Ovary (tissue), 9 donors: ENCODE measurements around the gene ME3. TPM values are rescaled to one million over a fixed set of nuclear protein-coding genes. Genes with fewer than 3 reads are reported as not detected.
A peak's percentile ranks its signal among the peaks of the same experiment; 100 is the strongest.

Experiments used
- DNase-seq, 5 donors: peaks; one replicate each; pipeline ENCODE4 v3.0.0-alpha.2; 2019 to 2020
- H3K27ac ChIP-seq, 2 donors: fragments of 200-600 bp; one replicate each; pipeline versions ENCODE4 v1.5.1 to v1.8.0; 2019 to 2022
- H3K27me3 ChIP-seq: fragments of 200-600 bp; one replicate; pipeline ENCODE4 v1.8.0; 2022
- H3K36me3 ChIP-seq: fragments of 200-600 bp; sonication (generic); one replicate; pipeline ENCODE4 v1.5.1; 2019
- H3K4me1 ChIP-seq: one replicate; pipeline ENCODE4 v1.8.1; 2013; ENCODE audit warnings: mild to moderate bottlenecking, moderate library complexity; ENCODE audit not compliant: insufficient read depth
- H3K4me3 ChIP-seq: fragments of 200-600 bp; sonication (generic); one replicate; pipeline ENCODE4 v1.5.1; 2017
- H3K9me3 ChIP-seq, 2 donors: fragments of 200-600 bp in 1 of 2; sonication (generic) in 1 of 2; one replicate each; pipeline versions ENCODE4 v1.5.1 to v1.8.1; 2013 to 2019; ENCODE audit warnings: mild to moderate bottlenecking in 1 of 2, moderate library complexity in 1 of 2
- EP300 ChIP-seq: sonication (generic); formaldehyde crosslinking; IDR thresholded peaks from one replicate; pipeline ENCODE4 v1.6.1; 2017; ENCODE audit warnings: antibody characterized with exemption
- POLR2A ChIP-seq: fragments of 450-650 bp; IDR thresholded peaks from one replicate; pipeline ENCODE4 v1.6.1; 2017; ENCODE audit warnings: antibody characterized with exemption, mild to moderate bottlenecking, moderate library complexity
- WGBS, 3 donors: extraction: QIAGEN DNeasy Blood & Tissue Kit in 1 of 3; methylation state at CpG; one replicate each; pipeline versions ENCODE4 v1.1.5 to v1.1.7; 2013 to 2017; 5-methylcytosine and 5-hydroxymethylcytosine counted together
- intact Hi-C, 4 donors: fragments of 100-400 bp; cut with DNase I; formaldehyde crosslinking; loops; one replicate each; pipeline versions ENCODE4 v1.11.0 to v1.15.1; 2022 to 2023
- polyA plus RNA-seq, 2 donors: library from polyadenylated mRNA; stranded (reverse); fragments of 200-250 nt in 1 of 2; fragments of 350-450 nt in 1 of 2; fragmentation: Illumina TruSeq in 1 of 2; extraction: RNeasy Lipid Tissue Mini Kit (QIAGEN cat#74804) in 1 of 2; gene quantifications; one replicate each; pipeline ENCODE4 v1.2.3, GENCODE V29; 2013 to 2014
- total RNA-seq, 7 donors: library from RNA; depleted of rRNA in 2 of 7; stranded (reverse); fragments of >200 nt in 2 of 7; fragmentation: NEBNext Ultra II Directional in 3 of 7; extraction: Animal tissue kit (Norgen Biotek cat#: 25700) in 3 of 7; gene quantifications; one replicate each; pipeline versions ENCODE4 v1.1.0 to v1.2.4, GENCODE V29; 2016 to 2023
- TF ChIP-seq, protein P1 (sequence below), 3 donors: fragments of 450-650 bp in 2 of 3; fragments of 200-600 bp in 1 of 3; IDR thresholded peaks; one replicate each; pipeline versions ENCODE4 v1.5.1 to v1.8.0; 2016 to 2022; ENCODE audit warnings: antibody characterized with exemption in 3 of 3, mild to moderate bottlenecking in 1 of 3
- donor health status: DM: no; HTN: no; CAD: no; lungs with moderate emphysema.
- donor health status: DM: no; HTN: no; CAD: no.
- donor health status: Bipolar disorder and iron deficiency.
- donor health status: DM: yes; HTN: yes; CAD: no.
- donor health status: DM: no; HTN: no; CAD: no.
- donor health status: DM: yes; HTN: yes; CAD: no.

The ME3 gene
- total and polyA plus RNA-seq, 9 donors, result 25.2 to 48.6 (median 43.1) TPM

DNA sequence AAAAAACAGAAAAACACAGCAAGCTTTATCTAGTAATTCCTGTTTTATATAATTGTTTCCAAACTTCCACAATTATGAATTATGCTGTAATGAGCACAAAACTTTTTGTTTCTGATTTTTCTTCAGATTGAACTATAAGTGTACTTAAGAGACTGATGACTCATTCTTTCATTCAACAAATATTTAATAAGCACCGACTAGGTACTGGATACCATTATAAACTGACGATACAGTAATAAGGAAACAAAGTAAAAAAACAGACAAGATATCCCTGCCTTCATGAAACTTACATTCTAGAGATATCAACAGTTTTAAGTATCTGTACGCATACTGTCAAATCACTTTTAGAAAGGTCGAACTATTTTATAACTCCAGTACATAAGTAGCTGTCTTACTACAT is 78.6 kb downstream of the ME3 start:
- intact Hi-C loops, result no loop called here
- WGBS, 3 donors, result 56 to 73% (median 66%) methylated on average over 4 of the region's 4 CpGs
- peaks cover 16% of the 10 kb centered on the region for H3K4me1 ChIP-seq
- no peaks in the 10 kb centered on the region for H3K36me3 ChIP-seq
- H3K27me3 ChIP-seq, result no peaks in the 10 kb centered on the region
- no peak overlapping the region for H3K27ac ChIP-seq
- H3K4me3 ChIP-seq, result no peak overlapping the region
- H3K9me3 ChIP-seq, result no peaks in the 10 kb centered on the region
- TF ChIP-seq, protein P1, sequence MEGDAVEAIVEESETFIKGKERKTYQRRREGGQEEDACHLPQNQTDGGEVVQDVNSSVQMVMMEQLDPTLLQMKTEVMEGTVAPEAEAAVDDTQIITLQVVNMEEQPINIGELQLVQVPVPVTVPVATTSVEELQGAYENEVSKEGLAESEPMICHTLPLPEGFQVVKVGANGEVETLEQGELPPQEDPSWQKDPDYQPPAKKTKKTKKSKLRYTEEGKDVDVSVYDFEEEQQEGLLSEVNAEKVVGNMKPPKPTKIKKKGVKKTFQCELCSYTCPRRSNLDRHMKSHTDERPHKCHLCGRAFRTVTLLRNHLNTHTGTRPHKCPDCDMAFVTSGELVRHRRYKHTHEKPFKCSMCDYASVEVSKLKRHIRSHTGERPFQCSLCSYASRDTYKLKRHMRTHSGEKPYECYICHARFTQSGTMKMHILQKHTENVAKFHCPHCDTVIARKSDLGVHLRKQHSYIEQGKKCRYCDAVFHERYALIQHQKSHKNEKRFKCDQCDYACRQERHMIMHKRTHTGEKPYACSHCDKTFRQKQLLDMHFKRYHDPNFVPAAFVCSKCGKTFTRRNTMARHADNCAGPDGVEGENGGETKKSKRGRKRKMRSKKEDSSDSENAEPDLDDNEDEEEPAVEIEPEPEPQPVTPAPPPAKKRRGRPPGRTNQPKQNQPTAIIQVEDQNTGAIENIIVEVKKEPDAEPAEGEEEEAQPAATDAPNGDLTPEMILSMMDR (IDR thresholded peaks at IDR 0.05), result no peak
- TF ChIP-seq EP300, result no peak
- TF ChIP-seq POLR2A, result no peak
- DNase-seq, result no peak

DNA sequence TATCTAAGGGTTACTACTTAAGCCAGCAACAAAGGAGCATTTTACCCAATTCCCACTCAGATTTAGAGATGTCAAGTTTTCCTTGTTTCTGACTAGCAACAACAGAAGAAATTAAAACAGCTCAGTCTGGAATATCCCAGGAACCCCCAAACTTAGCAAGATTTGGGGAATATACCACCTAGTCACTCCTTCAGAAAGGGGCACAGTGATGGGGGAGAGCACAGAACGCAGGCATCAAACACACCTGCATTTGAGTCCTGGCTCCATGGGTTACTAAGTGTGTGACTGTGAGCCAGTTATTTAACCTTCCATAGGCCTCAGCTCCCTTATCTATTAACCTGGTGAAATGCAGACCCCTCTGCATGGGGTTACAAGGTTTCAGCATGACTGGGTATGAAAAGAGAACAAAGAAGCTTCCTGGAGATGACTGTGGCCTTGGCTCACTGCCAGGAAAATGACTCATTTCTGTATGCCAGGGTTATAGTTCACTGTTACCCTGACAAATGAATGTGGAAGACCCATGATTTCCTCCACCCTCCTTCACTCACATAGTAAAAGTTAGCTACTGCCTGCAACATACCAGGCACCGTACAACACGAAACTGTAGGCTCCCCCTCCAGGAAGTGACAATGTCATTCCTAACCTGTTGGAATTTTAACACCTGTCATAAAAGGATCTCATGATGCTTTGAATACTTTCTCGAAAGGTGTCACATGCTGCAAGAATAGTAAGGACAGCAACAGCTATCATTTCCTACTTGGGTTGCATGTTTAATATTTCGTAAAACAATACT is 79.6 kb downstream of the ME3 start:
- Histone ChIP-seq H3K4me3 (no peak overlapping the region), H3K9me3 (no peaks in the 10 kb centered on the region), H3K36me3 (no peaks in the 10 kb centered on the region), H3K4me1 (peaks cover 16% of the 10 kb centered on the region), H3K27me3 (no peaks in the 10 kb centered on the region), H3K27ac (peak overlapping the region in 1 of 2 donors; percentile 40)
- WGBS, 3 donors, result 87 to 95% (median 91%) methylated on average over 5 of the region's 5 CpGs
- TF ChIP-seq, protein P1 (IDR thresholded peaks at IDR 0.05), result no peak
- no peak for TF ChIP-seq POLR2A
- TF ChIP-seq EP300, result no peak
- intact Hi-C loops, result no loop called here
- peak in 3 of 5 donors; percentile 44 to 74 (median 59) for DNase-seq

- H3K27me3 ChIP-seq, result no peaks in the 10 kb centered on the region
- intact Hi-C loops, result no loop called here
- no peak overlapping the region for H3K27ac ChIP-seq
- peaks cover 13% of the 10 kb centered on the region for H3K4me1 ChIP-seq
- H3K4me3 ChIP-seq, result no peak overlapping the region
- H3K9me3 ChIP-seq, result no peaks in the 10 kb centered on the region
- 0 to 55% (median 45%) methylated on average over 1 of the region's 1 CpG for WGBS, 3 donors
- no peak for DNase-seq
- TF ChIP-seq, protein P1 (IDR thresholded peaks at IDR 0.05), result no peak
- TF ChIP-seq POLR2A (no peak), EP300 (no peak)
- H3K36me3 ChIP-seq, result no peaks in the 10 kb centered on the region
These were observed 80.3 kb downstream of the ME3 start for GRCh38 chr11:86592047-86592591.

- intact Hi-C loops, result no loop called here
- peaks cover 10% of the 10 kb centered on the region for H3K4me1 ChIP-seq
- 88 to 95% (median 91%) methylated on average over 4 of the region's 4 CpGs for WGBS, 3 donors
- no peak for TF ChIP-seq POLR2A
- TF ChIP-seq, protein P1 (IDR thresholded peaks at IDR 0.05), result no peak
- TF ChIP-seq EP300, result no peak
- H3K4me3 ChIP-seq, result no peak overlapping the region
- no peak overlapping the region for H3K27ac ChIP-seq
- DNase-seq, result no peak
- no peaks in the 10 kb centered on the region for H3K9me3 ChIP-seq
- no peaks in the 10 kb centered on the region for H3K27me3 ChIP-seq
- no peaks in the 10 kb centered on the region for H3K36me3 ChIP-seq
These were observed 80.8 kb downstream of the ME3 start for GRCh38 chr11:86591631-86592030.
